GM21737 (cell line): ENCODE data around the gene PRC1.
"Not testable (repeated sequence)": the region's sequence is repeated elsewhere in the genome, so short reads cannot be mapped to it uniquely, and the experiment has no call there.

Experiments used
- ATAC-seq: cut with Tn5 transposase; IDR thresholded peaks from one replicate; pipeline ENCODE4 v1.9.1; 2021; ENCODE audit warnings: mild to moderate bottlenecking, moderate library complexity; ENCODE audit not compliant: unreplicated experiment

The PRC1 gene

DNA sequence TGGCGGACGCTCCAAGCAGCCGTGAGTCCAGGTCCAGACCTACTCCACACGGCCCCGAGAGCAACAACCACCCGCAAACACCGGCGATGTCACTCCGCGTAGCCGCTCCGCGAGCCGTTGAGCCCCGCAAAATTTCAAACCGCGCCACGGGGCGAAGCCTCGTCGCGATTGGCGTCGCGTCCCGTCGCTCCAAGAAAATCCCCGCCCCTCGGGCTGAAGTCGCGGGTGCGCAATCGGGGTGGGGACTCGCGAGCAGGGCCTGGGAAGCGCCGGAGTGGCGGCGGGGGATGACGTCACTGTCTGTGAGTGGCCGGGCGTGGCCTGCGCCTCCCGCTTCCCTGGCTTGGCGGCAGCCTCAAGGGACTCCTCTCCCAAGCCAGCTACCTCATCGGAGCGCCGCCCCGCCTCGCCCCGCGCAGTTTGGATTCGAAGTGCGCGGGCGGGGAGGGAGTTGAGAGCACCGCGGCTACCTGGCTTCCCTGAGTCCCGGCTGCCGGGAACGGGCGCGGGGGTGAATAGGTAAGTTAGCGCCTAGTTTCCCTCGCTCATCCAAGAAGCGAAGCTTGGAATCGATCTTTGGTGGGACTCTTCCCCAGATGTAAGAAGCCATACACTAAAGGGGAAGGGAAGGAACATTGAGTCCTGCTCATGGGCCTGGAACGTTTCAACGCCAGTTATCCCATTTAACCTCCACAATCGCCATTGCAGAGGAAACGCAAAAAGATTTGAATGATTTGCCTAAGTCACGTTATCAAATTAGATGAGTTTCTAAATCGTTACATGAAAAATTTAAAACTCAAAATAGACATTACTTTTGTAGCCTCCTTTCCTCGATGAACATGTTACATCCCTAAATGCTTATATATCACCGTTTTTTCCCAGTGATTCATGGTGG lies at the start of gene PRC1:
Gene PRC1, minus strand, starts transcription at position 119 of the 895 bp plus-strand sequence. Its CDS starts 118 bp downstream, at position 1.
- peak; percentile 96 for ATAC-seq

DNA sequence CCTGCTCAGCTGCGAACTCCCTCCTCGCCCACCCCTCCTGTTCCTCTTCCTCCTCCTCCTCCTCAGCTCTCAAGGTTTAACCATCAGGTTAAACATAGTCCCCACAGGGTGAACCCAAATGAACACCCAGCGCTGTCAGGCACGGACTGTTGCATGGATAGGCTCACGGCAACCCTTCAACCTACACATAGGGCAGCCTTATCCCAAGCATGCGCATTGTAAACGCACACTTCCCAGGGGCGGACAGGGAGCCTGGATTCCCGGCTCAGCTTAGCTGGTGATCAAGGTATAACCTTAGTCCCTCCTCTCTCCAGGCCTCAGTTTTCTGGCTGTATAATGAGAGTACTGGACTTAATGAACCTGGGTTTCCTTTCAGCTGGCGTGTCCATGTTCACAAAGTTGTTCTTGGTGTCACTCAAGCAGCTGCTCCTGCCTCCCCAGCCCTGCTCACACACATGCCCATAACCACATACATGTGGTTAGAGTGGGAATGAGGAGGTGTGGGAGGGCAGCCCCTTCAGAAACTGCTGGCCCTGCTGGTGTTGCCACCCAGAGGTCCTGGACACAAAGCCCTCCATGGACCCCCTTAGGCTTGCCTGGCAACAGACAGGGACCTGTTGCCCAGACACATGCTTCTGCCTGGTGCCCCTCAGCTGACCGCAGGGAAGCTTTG lies 49.0 kb upstream of the PRC1 start:
- ATAC-seq, result no peak

DNA sequence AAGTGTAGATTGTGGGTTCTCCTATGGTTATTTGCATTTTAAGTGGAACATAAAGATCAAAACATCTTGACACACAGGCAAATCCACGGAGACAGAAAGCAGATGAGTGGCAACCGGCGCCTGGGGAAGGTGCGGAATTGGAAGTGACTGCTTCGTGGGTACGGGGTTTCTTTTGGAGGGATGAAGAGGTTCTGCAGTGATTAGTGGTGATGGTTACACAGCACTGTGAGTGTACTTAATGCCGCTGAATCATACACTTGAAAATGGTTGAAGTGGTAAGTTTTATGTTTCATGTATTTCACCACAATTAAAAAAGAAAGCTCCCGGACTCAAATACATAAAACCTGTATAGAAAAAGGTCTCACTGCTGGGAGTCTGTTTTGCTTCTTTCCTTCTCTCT lies 46.5 kb upstream of the PRC1 start:
- ATAC-seq, result no peak

GRCh38 chr15:91039996-91040395 lies 45.7 kb upstream of the PRC1 start:
- ATAC-seq, result no peak

- no peak for ATAC-seq
These were observed 38.8 kb upstream of the PRC1 start for GRCh38 chr15:91032919-91033803.

GRCh38 chr15:91031796-91032195 lies 37.5 kb upstream of the PRC1 start:
- ATAC-seq, result no peak

GRCh38 chr15:91027677-91028076 lies 33.3 kb upstream of the PRC1 start:
- no peak for ATAC-seq

DNA sequence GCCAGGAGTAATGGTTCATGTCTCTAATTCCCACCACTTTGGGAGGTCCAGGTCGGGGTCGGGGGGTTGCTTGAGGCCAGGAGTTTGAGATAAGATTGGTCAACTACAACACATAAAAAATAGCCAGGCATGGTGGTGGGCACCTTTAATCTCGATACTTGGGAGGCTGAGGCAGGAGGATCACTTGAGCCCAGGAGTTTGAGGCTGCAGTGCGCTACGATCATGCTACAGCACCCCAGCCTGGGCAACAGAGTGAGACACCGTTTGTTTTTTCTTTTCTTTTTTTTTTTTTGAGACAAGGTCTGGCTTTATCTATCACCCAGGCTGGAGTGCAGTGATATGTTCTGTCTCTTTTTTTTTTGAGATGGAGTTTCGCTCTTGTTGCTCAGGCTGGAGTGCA lies 29.4 kb upstream of the PRC1 start:
- ATAC-seq, result no peak

DNA sequence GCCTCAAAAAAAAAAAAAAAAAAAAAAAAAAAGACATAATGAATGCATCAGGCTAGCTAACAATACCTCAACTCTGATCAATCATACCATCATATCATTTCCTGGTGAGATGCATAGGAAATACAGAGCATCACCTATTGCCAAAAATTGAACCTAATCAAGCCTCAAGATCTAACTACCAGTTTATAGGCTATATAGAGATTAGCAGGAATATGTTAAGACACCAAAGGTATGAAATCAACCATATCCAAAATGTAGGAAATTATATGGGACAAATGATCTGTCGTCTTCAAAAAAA lies 28.4 kb upstream of the PRC1 start:
- ATAC-seq, result no peak

- ATAC-seq, result peak; percentile 55
These were observed 27.9 kb upstream of the PRC1 start, which contains the start of gene VPS33B for GRCh38 chr15:91022075-91022831. Gene VPS33B, minus strand, starts transcription at chr15:91022594. Its CDS starts 345 bp downstream, at chr15:91022249.

DNA sequence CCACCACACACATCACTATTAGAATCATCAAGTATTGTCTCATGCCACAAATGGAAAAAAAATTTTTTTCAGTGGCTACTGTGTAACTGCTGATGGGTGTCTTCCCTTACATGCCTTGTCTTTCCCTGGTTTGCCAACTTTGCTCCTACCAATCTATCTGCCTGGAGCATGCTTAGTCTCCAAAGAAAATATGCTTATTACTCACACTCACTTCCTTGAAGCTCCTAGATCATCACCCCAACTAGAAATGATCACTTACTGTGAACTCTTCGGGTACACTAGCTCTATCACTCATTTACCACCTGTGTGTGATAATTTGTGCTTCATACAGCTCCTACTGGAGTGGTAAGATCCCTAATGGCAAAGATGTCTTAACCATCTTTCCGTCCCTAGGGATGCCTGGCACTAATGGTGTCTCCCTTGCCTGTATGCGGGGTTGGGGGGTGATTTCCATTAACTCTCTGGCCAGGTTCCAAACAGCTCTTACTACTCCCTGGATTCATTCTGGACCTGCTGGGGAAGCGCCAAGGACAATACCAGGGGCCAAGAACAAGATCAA lies 27.3 kb upstream of the PRC1 start:
- no peak for ATAC-seq

- ATAC-seq, result no peak
These were observed 23.8 kb upstream of the PRC1 start for GRCh38 chr15:91018158-91018557.

GRCh38 chr15:91017716-91018115 lies 23.4 kb upstream of the PRC1 start:
- ATAC-seq, result no peak

- not testable (repeated sequence) for ATAC-seq
These were observed 19.4 kb upstream of the PRC1 start for GRCh38 chr15:91013701-91014100.

- ATAC-seq, result no peak
These were observed 12.9 kb upstream of the PRC1 start for GRCh38 chr15:91007266-91007665.

- ATAC-seq, result no peak
These were observed 6.9 kb upstream of the PRC1 start for GRCh38 chr15:91001209-91001608.

GRCh38 chr15:90998737-90999136 lies 4.4 kb upstream of the PRC1 start:
- no peak for ATAC-seq

GRCh38 chr15:90994059-90994416 lies 297 bp downstream of the PRC1 start:
- ATAC-seq, result peak; percentile 20

GRCh38 chr15:90991587-90992285 lies 2.6 kb downstream of the PRC1 start:
- ATAC-seq, result no peak

GRCh38 chr15:90990446-90990845 lies 3.9 kb downstream of the PRC1 start:
- ATAC-seq, result no peak
